GM12873 (cell line): ENCODE measurements around the gene ADGRL3.

Experiments used
- CTCF ChIP-seq: IDR thresholded peaks from 2 replicates; pipeline ENCODE4 v1.5.1; 2012; ENCODE audit warnings: low read depth, mild to moderate bottlenecking, moderate library complexity, low read length, control low read depth; ENCODE audit not compliant: insufficient read depth; ENCODE audit errors: missing control alignments

Gene ADGRL3

GRCh38 chr4:61511716-61512488, 311.8 kb downstream of the ADGRL3 start:
- TF ChIP-seq CTCF = no peak

GRCh38 chr4:61514991-61515390, 314.9 kb downstream of the ADGRL3 start:
- no peak for TF ChIP-seq CTCF

- TF ChIP-seq CTCF = no peak
Observed at GRCh38 chr4:61517144-61517543, 317.0 kb downstream of the ADGRL3 start.

- no peak for TF ChIP-seq CTCF
Observed at GRCh38 chr4:61520166-61520565, 320.0 kb downstream of the ADGRL3 start.

- TF ChIP-seq CTCF = no peak
Observed at GRCh38 chr4:61520681-61521160, 320.6 kb downstream of the ADGRL3 start.

- no peak for TF ChIP-seq CTCF
Observed at GRCh38 chr4:61521451-61521850, 321.3 kb downstream of the ADGRL3 start.

GRCh38 chr4:61522312-61522711, 322.2 kb downstream of the ADGRL3 start:
- no peak for TF ChIP-seq CTCF
